OCI-LY1 (cell line): ENCODE measurements around the gene ZP4.

Experiments
- H2AFZ ChIP-seq: fragments of 200-600 bp; sonication (generic), shearing (Covaris generic); 2 replicates; pipeline ENCODE4 v1.6.0; 2014; ENCODE audit warnings: antibody characterized with exemption, mild to moderate bottlenecking, low read length
- H3F3A ChIP-seq: fragments of 200-600 bp; sonication (generic), shearing (Covaris generic); 2 replicates; pipeline ENCODE4 v1.6.0; 2014; ENCODE audit warnings: mild to moderate bottlenecking, antibody characterized with exemption, low read length, moderate library complexity; ENCODE audit not compliant: insufficient read depth
- H3K27ac ChIP-seq: fragments of 200-600 bp; sonication (generic); 2 replicates; pipeline ENCODE4 v1.5.1; 2014; ENCODE audit warnings: low read length, mixed run types, mild to moderate bottlenecking, low read depth; ENCODE audit not compliant: poor library complexity, severe bottlenecking
- H3K27me3 ChIP-seq: fragments of 200-600 bp; sonication (generic); 2 replicates; pipeline ENCODE4 v1.6.0; 2014; ENCODE audit warnings: antibody characterized with exemption, mild to moderate bottlenecking, low read length, moderate library complexity; ENCODE audit not compliant: insufficient read depth
- H3K36me3 ChIP-seq: fragments of 200-600 bp; sonication (generic); 2 replicates; pipeline ENCODE4 v1.6.1; 2014; ENCODE audit warnings: mild to moderate bottlenecking, antibody characterized with exemption, low read length, moderate library complexity, mixed read lengths; ENCODE audit not compliant: insufficient read depth
- H3K4me1 ChIP-seq: fragments of 200-600 bp; sonication (generic); 2 replicates; pipeline ENCODE4 v1.5.1; 2014; ENCODE audit warnings: mild to moderate bottlenecking, low read length, moderate library complexity; ENCODE audit not compliant: insufficient read depth, severe bottlenecking
- H3K4me2 ChIP-seq: fragments of 200-600 bp; sonication (generic), shearing (Covaris generic); 2 replicates; pipeline ENCODE4 v1.6.1; 2014; ENCODE audit warnings: low read length
- H3K4me3 ChIP-seq: fragments of 200-600 bp; sonication (generic); 2 replicates; pipeline ENCODE4 v1.5.1; 2014; ENCODE audit warnings: low read length, low read depth, mild to moderate bottlenecking, mixed read lengths; ENCODE audit not compliant: poor library complexity, severe bottlenecking
- H3K79me2 ChIP-seq: fragments of 200-600 bp; shearing (Covaris generic); 2 replicates; pipeline ENCODE4 v1.6.1; 2016; ENCODE audit warnings: mixed run types, low read length, mixed read lengths; ENCODE audit not compliant: insufficient read depth
- H3K9ac ChIP-seq: fragments of 200-600 bp; sonication (generic), shearing (Covaris generic); 2 replicates; pipeline ENCODE4 v1.6.1; 2014; ENCODE audit warnings: mild to moderate bottlenecking, low read length, mixed read lengths
- H3K9me2 ChIP-seq: fragments of 200-600 bp; sonication (generic), shearing (Covaris generic); 2 replicates; pipeline ENCODE4 v1.6.1; 2014; ENCODE audit warnings: low read depth, mild to moderate bottlenecking, low read length, mixed read lengths
- H3K9me3 ChIP-seq: fragments of 200-600 bp; shearing (Covaris generic); 2 replicates; pipeline ENCODE4 v1.6.1; 2014; ENCODE audit warnings: low read length, mixed read lengths
- H4K20me1 ChIP-seq: fragments of 200-600 bp; sonication (generic), shearing (Covaris generic); 2 replicates; pipeline ENCODE4 v1.6.0; 2016; ENCODE audit warnings: mild to moderate bottlenecking, low read length; ENCODE audit not compliant: insufficient read depth
- EZH2 ChIP-seq: fragments of 200-600 bp; sonication (generic), shearing (Covaris generic); IDR thresholded peaks from 2 replicates; pipeline ENCODE4 v1.8.0; 2017; ENCODE audit warnings: borderline replicate concordance, mixed run types, mild to moderate bottlenecking, antibody characterized with exemption, low read length, moderate library complexity, mixed read lengths
- TF ChIP-seq, protein P1 (sequence below): fragments of 200-600 bp; sonication (generic), shearing (Covaris generic); IDR thresholded peaks from 2 replicates; pipeline ENCODE4 v1.5.1; 2017; ENCODE audit warnings: mild to moderate bottlenecking, antibody characterized with exemption, low read length, moderate library complexity, mixed read lengths

ZP4 gene, protein sequence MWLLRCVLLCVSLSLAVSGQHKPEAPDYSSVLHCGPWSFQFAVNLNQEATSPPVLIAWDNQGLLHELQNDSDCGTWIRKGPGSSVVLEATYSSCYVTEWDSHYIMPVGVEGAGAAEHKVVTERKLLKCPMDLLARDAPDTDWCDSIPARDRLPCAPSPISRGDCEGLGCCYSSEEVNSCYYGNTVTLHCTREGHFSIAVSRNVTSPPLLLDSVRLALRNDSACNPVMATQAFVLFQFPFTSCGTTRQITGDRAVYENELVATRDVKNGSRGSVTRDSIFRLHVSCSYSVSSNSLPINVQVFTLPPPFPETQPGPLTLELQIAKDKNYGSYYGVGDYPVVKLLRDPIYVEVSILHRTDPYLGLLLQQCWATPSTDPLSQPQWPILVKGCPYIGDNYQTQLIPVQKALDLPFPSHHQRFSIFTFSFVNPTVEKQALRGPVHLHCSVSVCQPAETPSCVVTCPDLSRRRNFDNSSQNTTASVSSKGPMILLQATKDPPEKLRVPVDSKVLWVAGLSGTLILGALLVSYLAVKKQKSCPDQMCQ

DNA sequence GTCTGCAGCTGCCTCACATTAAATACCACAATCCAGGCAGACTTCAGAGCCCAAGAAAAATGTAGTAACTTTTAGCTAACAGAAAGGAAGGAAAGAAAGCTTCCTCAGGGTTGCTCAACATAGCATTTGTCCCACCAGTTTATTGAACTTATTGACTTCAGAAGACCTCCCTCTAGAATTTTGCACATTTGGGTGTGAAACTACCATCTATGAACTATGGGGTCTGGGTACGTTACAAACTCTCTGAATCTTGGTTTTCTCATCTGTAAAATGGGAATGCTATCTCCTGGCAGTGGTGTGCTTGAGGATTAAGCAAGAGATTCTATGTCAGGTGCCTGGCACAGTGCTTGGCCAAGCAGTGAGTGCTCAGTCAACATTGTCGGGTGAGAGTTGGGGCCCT lies at the start of gene ZP4:
ZP4 (minus strand) TSS at position 101 of the 400 bp plus-strand sequence. CDS start 287 bp downstream, outside the sequence.
- Histone ChIP-seq H3K4me1 (no peaks in the 10 kb centered on the region), H3K9ac (no peak within 1 kb of the TSS), H3K4me2 (no peak within 1 kb of the TSS), H3K9me3 (no peaks in the 10 kb centered on the region), H3K27me3 (no peaks in the 10 kb centered on the region), H4K20me1 (no peaks in the 10 kb centered on the region), H3K79me2 (no peaks in the 10 kb centered on the region), H3K36me3 (no peaks in the 10 kb centered on the region), H3K9me2 (no peaks in the 10 kb centered on the region), H3F3A (no peaks in the 10 kb centered on the region), H2AFZ (no peak within 1 kb of the TSS), H3K27ac (no peak within 1 kb of the TSS), H3K4me3 (no peak within 1 kb of the TSS)
- TF ChIP-seq EZH2, result no peak
- TF ChIP-seq, protein P1, sequence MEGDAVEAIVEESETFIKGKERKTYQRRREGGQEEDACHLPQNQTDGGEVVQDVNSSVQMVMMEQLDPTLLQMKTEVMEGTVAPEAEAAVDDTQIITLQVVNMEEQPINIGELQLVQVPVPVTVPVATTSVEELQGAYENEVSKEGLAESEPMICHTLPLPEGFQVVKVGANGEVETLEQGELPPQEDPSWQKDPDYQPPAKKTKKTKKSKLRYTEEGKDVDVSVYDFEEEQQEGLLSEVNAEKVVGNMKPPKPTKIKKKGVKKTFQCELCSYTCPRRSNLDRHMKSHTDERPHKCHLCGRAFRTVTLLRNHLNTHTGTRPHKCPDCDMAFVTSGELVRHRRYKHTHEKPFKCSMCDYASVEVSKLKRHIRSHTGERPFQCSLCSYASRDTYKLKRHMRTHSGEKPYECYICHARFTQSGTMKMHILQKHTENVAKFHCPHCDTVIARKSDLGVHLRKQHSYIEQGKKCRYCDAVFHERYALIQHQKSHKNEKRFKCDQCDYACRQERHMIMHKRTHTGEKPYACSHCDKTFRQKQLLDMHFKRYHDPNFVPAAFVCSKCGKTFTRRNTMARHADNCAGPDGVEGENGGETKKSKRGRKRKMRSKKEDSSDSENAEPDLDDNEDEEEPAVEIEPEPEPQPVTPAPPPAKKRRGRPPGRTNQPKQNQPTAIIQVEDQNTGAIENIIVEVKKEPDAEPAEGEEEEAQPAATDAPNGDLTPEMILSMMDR, result no peak

DNA sequence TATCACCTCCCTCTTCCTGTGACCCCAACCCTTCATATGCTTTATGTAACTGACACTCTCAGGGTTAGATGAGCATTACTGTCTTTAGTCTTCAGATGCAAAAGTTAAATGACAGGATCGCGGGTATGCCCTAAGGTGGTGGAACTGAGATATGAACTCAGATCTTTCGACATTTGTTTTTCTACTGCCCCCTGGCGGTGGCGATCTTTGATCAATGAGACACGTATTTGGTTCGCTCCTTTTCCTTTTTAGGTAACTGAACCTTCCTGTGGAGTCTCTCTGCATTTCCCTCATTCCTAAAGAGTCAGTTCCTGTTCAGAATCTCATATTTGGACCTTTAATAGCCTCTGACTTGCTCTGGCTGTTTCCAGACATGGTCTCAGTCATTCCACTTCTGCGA lies 47.8 kb upstream of the ZP4 start:
- no peak overlapping the region for H2AFZ ChIP-seq
- no peaks in the 10 kb centered on the region for H3F3A ChIP-seq
- H3K4me1 ChIP-seq, result no peaks in the 10 kb centered on the region
- no peak overlapping the region for H3K4me3 ChIP-seq
- no peak overlapping the region for H3K27ac ChIP-seq
- H3K9ac ChIP-seq, result no peak overlapping the region
- no peaks in the 10 kb centered on the region for H3K79me2 ChIP-seq
- H3K4me2 ChIP-seq, result no peak overlapping the region
- H3K36me3 ChIP-seq, result no peaks in the 10 kb centered on the region
- TF ChIP-seq EZH2, result no peak
- TF ChIP-seq, protein P1, result peak; percentile 71
- no peaks in the 10 kb centered on the region for H3K9me3 ChIP-seq
- H4K20me1 ChIP-seq, result no peaks in the 10 kb centered on the region
- H3K27me3 ChIP-seq, result no peaks in the 10 kb centered on the region
- H3K9me2 ChIP-seq, result no peaks in the 10 kb centered on the region

DNA sequence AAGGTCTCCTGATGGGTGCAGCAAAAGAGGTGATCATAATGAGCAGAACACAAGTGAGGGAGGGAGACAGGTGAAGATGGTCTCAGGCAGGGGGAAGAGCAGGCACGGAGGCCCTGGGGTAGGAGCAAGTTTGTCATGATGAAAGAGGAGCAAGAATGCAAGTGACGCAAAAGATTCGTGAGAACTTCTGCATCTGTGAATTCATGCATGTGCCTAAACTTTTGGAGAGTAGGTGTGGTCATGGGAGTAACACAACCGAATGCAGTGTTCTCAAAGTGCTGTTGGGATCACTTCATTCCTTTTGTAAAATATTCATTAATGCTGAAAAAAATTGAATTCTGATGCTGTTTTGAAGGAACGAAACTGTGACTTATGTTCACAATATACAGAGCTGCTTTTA lies 47.3 kb upstream of the ZP4 start:
- no peak overlapping the region for H3K9ac ChIP-seq
- H3K4me1 ChIP-seq, result no peaks in the 10 kb centered on the region
- no peaks in the 10 kb centered on the region for H3K9me3 ChIP-seq
- no peak overlapping the region for H2AFZ ChIP-seq
- no peak overlapping the region for H3K4me3 ChIP-seq
- H3K27ac ChIP-seq, result no peak overlapping the region
- H3K79me2 ChIP-seq, result no peaks in the 10 kb centered on the region
- no peaks in the 10 kb centered on the region for H3K27me3 ChIP-seq
- no peak overlapping the region for H3K4me2 ChIP-seq
- H3K9me2 ChIP-seq, result no peaks in the 10 kb centered on the region
- no peaks in the 10 kb centered on the region for H3F3A ChIP-seq
- TF ChIP-seq, protein P1, result no peak
- TF ChIP-seq EZH2, result no peak
- H4K20me1 ChIP-seq, result no peaks in the 10 kb centered on the region
- no peaks in the 10 kb centered on the region for H3K36me3 ChIP-seq
